Skin of body (tissue), 2 donors: ENCODE data around the gene AP1M1. TPM values are rescaled to one million over a fixed set of nuclear protein-coding genes. Genes with fewer than 3 reads are reported as not detected.
A peak's percentile ranks its signal among the peaks of the same experiment; 100 is the strongest.

Experiments used
- DNase-seq: peaks from one replicate; lab custom pipeline; 2025; lab: John Stamatoyannopoulos, UW
- total RNA-seq: library from RNA; depleted of rRNA; stranded (reverse); fragments of >200 nt; gene quantifications from one replicate; pipeline ENCODE4 v1.2.3, GENCODE V29; 2014

AP1M1 gene
- total RNA-seq, 1 donor from 2014 or later: 24.5 TPM

GRCh38 chr19:16185123-16185767 is 12.5 kb upstream of the AP1M1 start, which contains the start of gene FAM32A:
Gene FAM32A, plus strand, starts transcription at chr19:16185410. Its CDS starts 33 bp downstream, at chr19:16185443.
- peak; percentile 98 for DNase-seq

GRCh38 chr19:16185768-16186123 is 12.0 kb upstream of the AP1M1 start:
- DNase-seq: no peak

GRCh38 chr19:16188521-16188920 is 9.2 kb upstream of the AP1M1 start:
- no peak for DNase-seq

- no peak for DNase-seq
These were observed 7.5 kb upstream of the AP1M1 start for GRCh38 chr19:16190198-16190597.

GRCh38 chr19:16190736-16191135 is 7.0 kb upstream of the AP1M1 start:
- DNase-seq: no peak

GRCh38 chr19:16191216-16191908 is 6.3 kb upstream of the AP1M1 start:
- DNase-seq: no peak

GRCh38 chr19:16193466-16193865 is 4.2 kb upstream of the AP1M1 start:
- no peak for DNase-seq

GRCh38 chr19:16197188-16197621 is 506 bp upstream of the AP1M1 start:
- no peak for DNase-seq

GRCh38 chr19:16198370-16198651 is 600 bp downstream of the AP1M1 start:
- DNase-seq: no peak

- no peak for DNase-seq
These were observed 1.7 kb downstream of the AP1M1 start for GRCh38 chr19:16199275-16199932.

- DNase-seq: no peak
These were observed 2.6 kb downstream of the AP1M1 start for GRCh38 chr19:16200038-16201010.

GRCh38 chr19:16201011-16201391 is 3.3 kb downstream of the AP1M1 start:
- DNase-seq: no peak

- no peak for DNase-seq
These were observed 4.9 kb downstream of the AP1M1 start for GRCh38 chr19:16202320-16203255.

GRCh38 chr19:16203256-16204004 is 5.7 kb downstream of the AP1M1 start:
- DNase-seq: no peak

- no peak for DNase-seq
These were observed 6.2 kb downstream of the AP1M1 start for GRCh38 chr19:16204005-16204294.

- DNase-seq: no peak
These were observed 7.7 kb downstream of the AP1M1 start for GRCh38 chr19:16205205-16206045.

- no peak for DNase-seq
These were observed 8.4 kb downstream of the AP1M1 start for GRCh38 chr19:16206046-16206605.

GRCh38 chr19:16206637-16207036 is 8.9 kb downstream of the AP1M1 start:
- no peak for DNase-seq

- no peak for DNase-seq
These were observed 9.4 kb downstream of the AP1M1 start for GRCh38 chr19:16207063-16207462.
